Progenitor cell of endocrine pancreas (in vitro differentiated cells): ENCODE measurements around the gene CDH13. TPM values are rescaled to one million over a fixed set of nuclear protein-coding genes. Genes with fewer than 3 reads are reported as not detected.

Source experiments
- DNase-seq: peaks from one replicate; pipeline ENCODE4 v3.0.0; 2021; ENCODE audit warnings: low spot score; ENCODE audit not compliant: unreplicated experiment
- H3K27ac Mint-ChIP-seq: 2 replicates; pipeline ENCODE4 v1.8.0; 2021; ENCODE audit warnings: mild to moderate bottlenecking, moderate library complexity, mixed read lengths
- H3K27me3 Mint-ChIP-seq: 2 replicates; pipeline ENCODE4 v1.8.0; 2021; ENCODE audit warnings: mixed read lengths
- H3K36me3 Mint-ChIP-seq: 2 replicates; pipeline ENCODE4 v1.8.0; 2022; ENCODE audit warnings: mixed read lengths; ENCODE audit not compliant: insufficient read depth
- H3K4me1 Mint-ChIP-seq: 2 replicates; pipeline ENCODE4 v1.8.0; 2021; ENCODE audit warnings: low read depth, mixed read lengths
- H3K4me3 Mint-ChIP-seq: 2 replicates; pipeline ENCODE4 v1.8.0; 2021; ENCODE audit warnings: low read depth, mild to moderate bottlenecking, moderate library complexity, mixed read lengths
- H3K9me3 Mint-ChIP-seq: 2 replicates; pipeline ENCODE4 v1.8.0; 2021; ENCODE audit warnings: low read depth, mixed read lengths
- total RNA-seq: library from RNA; stranded (reverse); gene quantifications from 2 replicates; pipeline ENCODE4 v1.2.1, GENCODE V29; 2021
- TF ChIP-seq, protein P1 (sequence below): fragments of 200-600 bp; sonication (generic); IDR thresholded peaks from one replicate; pipeline ENCODE4 v1.5.0; 2021; ENCODE audit warnings: antibody characterized with exemption, mild to moderate bottlenecking; ENCODE audit not compliant: unreplicated experiment

Gene CDH13
- total RNA-seq, 1 donor from 2014 or later, result 0.38 TPM

DNA sequence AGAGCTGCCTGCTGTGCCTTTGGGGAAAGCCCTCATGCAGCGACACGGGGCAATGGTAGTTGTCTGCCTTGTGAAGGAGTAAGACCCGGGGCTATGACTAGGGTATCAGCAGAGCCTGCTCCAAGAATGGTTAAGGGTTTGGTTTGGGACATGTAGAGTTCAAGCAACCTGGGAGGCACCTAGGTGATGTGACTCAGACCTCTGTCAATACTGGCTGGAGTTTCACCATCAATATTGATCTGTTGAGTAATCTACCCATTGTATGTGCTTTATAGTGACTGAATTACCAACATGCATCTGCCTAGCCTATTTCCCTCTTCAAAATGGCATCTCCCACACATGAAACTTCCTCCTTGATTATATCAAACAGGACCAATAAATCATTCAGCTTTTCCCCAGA is 782.6 kb downstream of the CDH13 start:
- no peaks in the 10 kb centered on the region for H3K4me1 Mint-ChIP-seq
- H3K9me3 Mint-ChIP-seq, result no peaks in the 10 kb centered on the region
- no peak overlapping the region for H3K4me3 Mint-ChIP-seq
- H3K27ac Mint-ChIP-seq, result no peak overlapping the region
- peaks cover 10% of the 10 kb centered on the region for H3K27me3 Mint-ChIP-seq
- TF ChIP-seq, protein P1, sequence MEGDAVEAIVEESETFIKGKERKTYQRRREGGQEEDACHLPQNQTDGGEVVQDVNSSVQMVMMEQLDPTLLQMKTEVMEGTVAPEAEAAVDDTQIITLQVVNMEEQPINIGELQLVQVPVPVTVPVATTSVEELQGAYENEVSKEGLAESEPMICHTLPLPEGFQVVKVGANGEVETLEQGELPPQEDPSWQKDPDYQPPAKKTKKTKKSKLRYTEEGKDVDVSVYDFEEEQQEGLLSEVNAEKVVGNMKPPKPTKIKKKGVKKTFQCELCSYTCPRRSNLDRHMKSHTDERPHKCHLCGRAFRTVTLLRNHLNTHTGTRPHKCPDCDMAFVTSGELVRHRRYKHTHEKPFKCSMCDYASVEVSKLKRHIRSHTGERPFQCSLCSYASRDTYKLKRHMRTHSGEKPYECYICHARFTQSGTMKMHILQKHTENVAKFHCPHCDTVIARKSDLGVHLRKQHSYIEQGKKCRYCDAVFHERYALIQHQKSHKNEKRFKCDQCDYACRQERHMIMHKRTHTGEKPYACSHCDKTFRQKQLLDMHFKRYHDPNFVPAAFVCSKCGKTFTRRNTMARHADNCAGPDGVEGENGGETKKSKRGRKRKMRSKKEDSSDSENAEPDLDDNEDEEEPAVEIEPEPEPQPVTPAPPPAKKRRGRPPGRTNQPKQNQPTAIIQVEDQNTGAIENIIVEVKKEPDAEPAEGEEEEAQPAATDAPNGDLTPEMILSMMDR, result no peak
- no peaks in the 10 kb centered on the region for H3K36me3 Mint-ChIP-seq
- DNase-seq, result no peak

DNA sequence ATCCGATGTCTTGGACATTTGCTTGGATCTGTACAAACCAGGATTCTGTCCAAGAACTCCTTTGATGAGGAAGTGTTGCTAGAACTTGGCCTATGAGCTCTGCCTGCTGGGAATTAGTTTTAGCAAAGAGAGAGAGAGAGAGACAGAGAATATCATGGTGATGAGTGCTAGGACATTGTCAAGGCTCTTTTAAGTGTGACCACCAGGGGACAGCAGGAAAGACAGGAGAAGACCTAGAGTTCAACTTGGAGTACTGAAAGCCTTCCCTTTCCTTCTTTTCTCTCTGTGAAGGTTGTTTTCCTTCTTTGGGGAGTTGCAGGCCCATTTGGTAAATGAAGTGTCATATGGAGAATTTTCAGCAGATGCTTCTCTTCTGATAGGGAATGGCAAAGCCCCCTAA is 791.8 kb downstream of the CDH13 start:
- H3K27ac Mint-ChIP-seq, result no peak overlapping the region
- TF ChIP-seq, protein P1, result no peak
- H3K9me3 Mint-ChIP-seq, result no peaks in the 10 kb centered on the region
- H3K27me3 Mint-ChIP-seq, result peaks cover 52% of the 10 kb centered on the region
- no peak for DNase-seq
- no peak overlapping the region for H3K4me3 Mint-ChIP-seq
- H3K4me1 Mint-ChIP-seq, result no peaks in the 10 kb centered on the region
- no peaks in the 10 kb centered on the region for H3K36me3 Mint-ChIP-seq

DNA sequence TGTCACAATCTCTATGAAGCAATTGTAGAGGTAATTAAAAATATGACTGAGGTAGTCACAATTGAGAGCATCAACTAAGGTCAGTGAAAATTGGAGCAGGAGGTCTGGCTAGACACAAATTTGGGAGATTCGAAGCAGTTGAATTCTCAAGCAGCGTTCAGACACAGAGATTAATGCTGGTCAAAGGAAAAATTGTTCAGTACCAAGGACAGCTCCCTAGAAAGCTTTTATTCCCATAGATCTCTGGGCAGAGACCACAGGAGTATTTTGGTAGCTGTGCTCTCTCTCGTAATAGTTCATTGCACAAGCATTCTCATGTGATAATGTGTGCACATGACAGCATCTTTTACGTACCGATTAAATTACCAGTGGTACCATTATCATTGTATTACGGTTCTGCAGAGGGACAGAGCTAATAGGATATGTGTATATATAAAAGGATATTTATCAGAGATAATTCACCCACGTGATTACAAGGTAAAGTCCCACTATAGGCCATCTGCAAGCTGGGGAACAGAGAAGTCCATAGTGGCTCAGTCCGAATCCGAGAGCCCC is 793.5 kb downstream of the CDH13 start:
- no peak overlapping the region for H3K27ac Mint-ChIP-seq
- no peak for DNase-seq
- H3K4me3 Mint-ChIP-seq, result no peak overlapping the region
- H3K4me1 Mint-ChIP-seq, result no peaks in the 10 kb centered on the region
- peaks cover 57% of the 10 kb centered on the region for H3K27me3 Mint-ChIP-seq
- TF ChIP-seq, protein P1, result no peak
- no peaks in the 10 kb centered on the region for H3K36me3 Mint-ChIP-seq
- no peaks in the 10 kb centered on the region for H3K9me3 Mint-ChIP-seq

DNA sequence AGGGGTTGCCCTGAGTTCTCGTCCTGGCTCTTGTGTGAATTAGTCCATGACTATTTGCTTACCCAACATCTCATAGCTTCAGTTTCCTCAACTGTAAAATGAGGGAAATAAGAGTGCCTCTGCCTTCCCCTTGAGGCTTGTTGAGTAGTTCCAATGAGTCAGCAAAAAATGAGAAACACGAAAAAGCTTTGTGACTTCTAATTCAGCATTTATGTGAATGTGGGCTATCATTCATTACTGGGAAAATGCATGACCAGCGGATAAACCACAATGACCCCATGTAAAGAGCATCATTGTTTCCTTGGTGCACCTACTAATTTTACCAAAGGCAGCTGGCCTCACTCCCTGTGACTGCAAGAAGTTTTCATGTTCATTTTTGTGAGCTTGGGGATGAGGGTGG is 806.4 kb downstream of the CDH13 start:
- TF ChIP-seq, protein P1, result no peak
- Mint-ChIP-seq H3K36me3 (no peaks in the 10 kb centered on the region), H3K27me3 (peaks cover 43% of the 10 kb centered on the region), H3K27ac (no peak overlapping the region), H3K9me3 (no peaks in the 10 kb centered on the region), H3K4me1 (peaks cover 9% of the 10 kb centered on the region), H3K4me3 (no peak overlapping the region)
- DNase-seq, result no peak

DNA sequence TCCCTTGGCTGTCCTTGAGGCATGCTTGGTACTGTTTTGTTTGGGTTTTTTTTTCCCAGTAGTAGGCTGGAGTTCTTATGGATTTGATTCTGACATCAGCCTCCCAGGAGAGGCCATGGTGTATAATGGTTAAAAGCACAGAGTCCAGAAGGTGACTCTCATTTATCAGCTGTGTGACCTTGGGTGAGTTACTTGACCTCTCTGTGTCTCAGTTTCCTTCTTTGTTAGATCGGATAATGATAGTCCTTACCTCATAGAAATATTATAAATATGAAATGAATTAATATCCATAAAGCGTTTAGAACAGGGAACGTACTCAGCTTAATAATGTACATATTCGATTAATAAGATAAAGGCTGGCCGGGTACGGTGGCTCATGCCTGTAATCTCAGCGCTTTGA is 810.3 kb downstream of the CDH13 start:
- TF ChIP-seq, protein P1, result no peak
- Mint-ChIP-seq H3K4me1 (no peaks in the 10 kb centered on the region), H3K36me3 (no peaks in the 10 kb centered on the region), H3K4me3 (no peak overlapping the region), H3K27ac (no peak overlapping the region), H3K9me3 (no peaks in the 10 kb centered on the region), H3K27me3 (peaks cover 40% of the 10 kb centered on the region)
- DNase-seq, result no peak
